ENCODE measurements around the gene IRF2.
"Not testable (repeated sequence)": the region's sequence is repeated elsewhere in the genome, so short reads cannot be mapped to it uniquely, and the experiment has no call there.

The IRF2 gene

DNA sequence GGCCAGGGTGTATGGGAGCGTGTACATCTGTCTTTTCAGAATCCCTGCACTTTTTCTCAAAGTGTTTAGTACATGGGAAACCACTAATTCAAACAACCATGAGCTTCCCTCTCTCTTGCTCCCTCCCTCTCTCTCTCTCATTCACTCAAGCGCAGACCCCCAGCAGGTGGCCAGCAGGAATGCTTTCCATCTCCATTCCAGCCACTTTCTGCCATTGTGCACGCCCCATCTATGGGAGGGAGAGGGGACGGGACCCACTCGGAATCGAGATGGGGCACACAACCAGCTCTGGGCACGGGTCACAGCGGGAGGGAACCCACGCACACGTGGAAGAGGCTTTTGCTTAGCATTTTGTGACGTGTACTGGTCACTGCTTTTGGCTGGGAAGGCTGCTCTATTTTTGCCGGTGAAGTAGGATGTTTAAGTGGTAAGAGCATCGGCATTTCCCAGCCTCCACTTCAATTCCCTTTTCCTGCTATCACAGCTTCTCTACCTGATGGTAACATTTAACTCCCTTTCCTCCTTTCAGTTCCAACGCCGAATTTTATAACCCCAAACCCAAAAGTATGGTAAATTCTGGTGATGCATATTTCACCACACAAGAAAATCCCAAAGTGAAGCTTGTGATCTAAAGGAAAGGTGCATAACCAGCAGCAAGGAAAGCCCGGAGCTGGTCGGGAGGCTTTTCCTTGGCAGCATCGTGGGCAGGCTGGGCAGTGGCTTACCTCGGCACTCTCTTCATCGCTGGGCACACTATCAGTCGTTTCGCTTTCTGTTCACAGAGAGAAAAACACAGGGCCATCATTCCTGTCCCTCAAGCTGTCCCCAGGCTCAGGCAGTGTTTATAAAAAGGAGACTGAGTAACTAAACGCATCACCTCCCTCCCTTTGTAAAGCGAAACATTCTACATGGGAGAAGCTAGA, 84.1 kb downstream of the IRF2 start:
- DNase-seq (ENCODE audit: low read depth), result no peak

DNA sequence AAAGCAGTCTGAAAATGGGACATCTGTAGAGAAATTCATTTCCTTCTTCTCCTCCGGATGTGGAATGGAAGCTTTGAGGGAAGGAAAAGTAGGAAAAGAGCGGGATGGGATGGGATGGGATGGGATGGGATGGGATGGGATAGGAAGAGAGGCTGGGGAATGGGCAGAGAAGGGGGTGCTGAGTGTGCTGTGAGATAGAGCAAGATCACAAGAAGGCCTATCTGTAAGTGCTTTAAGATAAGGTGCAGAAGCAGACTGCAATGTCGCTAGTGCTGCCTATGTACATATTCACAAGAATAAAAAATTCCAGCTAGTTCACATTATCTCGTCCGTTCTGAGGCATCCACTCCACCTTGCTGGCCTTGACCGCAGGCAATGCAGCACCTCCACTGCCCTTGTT, 86.2 kb downstream of the IRF2 start:
- no peak for DNase-seq (ENCODE audit: low read depth)

DNA sequence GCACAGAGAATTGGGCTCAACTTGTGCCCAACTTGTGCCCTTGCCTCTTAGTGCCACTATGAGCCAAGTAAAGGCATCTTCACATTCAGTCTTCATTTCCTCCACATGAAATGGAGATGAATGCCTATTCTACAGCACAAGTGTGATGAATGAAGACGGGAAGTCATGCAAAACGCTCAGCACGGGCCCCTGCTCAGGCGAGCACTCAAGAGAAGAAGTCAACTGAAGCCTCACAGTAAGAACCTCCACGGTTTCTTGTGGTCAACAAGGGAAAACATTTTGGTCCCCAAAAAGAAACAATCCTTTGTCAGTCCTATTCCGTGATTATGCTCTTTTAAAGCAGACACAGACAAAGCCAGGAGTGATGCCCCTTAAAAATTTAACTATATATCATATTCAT, 87.0 kb downstream of the IRF2 start:
- no peak for DNase-seq (ENCODE audit: low read depth)

DNA sequence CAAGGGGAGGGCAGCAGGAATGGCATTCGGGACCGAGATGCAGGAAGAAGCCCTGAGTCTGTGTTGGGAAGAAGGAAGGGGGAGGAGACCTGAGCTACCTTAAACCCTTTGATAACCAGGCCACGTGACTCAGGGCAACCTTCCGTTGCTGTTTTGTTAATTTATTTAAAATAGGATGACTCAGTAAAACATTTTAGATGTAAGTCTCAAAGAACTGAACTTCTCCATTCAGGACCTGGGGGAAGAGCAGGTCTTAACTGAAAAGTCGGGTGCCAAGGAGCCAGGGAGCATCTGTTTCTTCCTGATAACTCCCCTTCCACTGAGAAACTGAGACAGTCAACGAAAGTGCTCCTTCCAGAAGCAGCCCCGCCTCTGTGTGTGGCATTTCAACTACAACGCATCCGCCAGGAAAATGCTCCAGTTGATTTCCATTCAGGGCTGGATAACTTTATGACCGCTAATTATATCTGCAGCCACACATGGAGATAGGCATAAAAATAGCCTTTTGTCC, 88.0 kb downstream of the IRF2 start:
- DNase-seq (ENCODE audit: low read depth), result no peak

DNA sequence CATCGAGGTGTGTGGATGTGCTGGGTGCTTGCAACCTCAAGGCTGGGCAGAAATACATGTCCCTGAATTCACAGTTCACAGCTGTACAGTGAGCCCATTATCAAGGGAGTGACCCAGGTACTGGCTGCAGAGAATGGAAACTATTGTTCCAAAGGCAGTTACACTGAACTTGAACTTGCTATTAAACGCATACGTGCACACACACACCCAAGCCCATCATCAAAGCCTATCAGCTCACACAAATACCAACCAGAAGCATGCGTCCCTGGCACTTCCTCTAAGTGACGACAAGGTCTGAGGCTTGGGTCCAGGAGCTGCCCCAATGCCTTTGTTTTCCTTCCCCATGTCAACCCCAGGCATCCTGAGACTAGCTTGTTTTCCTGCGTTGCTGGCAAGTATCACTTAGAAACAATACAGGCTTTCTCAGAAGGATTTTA, 88.6 kb downstream of the IRF2 start:
- DNase-seq (ENCODE audit: low read depth), result no peak

DNA sequence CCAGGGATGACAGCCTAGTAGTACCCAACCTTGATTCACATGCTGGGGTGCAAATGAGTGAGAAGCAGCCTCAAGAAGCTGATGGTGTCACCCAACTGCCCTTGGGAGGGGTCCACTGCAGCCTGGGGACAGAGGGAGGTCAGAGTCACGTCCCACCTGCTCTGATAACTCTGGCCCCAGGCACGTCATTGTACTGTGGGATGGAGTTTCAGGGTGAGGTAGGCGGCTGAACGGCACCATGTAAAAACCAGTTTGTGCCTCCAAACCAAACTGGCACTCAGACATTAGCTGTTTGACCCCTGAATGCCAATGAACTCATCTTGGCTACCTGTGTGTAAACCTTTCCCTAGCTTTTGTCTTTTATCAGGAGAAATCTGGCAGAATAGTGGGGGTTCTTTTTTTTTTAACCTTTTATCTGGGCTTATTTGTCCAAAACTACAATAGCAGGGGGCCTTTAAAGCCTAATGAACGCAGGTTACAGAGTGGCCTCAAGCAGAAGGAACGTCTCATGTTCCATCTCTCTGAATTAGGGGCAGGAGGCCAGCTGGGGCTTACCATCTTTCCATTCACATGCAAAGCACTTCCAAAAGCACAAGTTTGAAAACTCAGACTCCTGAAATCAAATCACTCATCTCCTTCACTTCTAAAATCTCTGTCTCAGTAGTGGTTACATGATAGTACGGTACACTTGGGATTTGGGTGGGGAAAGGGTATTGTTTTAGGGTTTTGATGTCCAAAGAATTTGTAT, 89.4 kb downstream of the IRF2 start:
- no peak for DNase-seq (ENCODE audit: low read depth)

DNA sequence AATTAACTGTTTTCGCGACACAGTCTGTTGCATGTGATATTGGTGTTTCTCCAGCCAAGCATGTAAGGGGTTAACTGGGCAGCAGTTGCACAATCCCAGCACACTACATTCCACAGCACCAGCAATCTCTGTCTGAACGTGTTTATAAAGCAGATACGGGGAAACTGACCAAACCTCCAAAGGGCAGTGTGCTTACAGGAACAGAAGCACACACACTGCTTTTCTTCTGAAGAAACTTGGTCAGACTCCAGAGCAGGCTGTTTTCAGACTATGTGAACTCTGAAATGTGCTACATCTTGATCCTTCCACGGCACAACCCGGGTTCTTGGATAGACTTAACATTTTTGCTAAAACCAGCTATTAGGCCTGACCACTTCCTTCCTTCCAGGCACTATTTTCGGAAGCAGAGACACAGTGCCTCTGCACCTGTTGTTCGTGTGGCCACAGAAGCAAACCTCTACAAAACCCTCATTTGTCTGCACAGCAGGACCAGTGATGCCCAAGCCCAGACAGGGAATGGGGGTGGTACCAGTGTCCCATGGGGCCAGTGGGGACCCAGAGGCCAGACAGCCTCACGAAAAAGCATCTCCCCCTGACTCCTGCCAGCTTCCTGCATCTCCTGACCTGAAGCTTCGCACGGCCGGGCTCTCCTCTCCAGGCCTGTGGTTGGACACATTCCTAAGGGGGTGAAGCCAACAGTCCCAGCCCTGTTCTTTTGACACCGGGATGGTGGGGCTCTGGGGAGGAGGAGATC, 90.1 kb downstream of the IRF2 start:
- no peak for DNase-seq (ENCODE audit: low read depth)

DNA sequence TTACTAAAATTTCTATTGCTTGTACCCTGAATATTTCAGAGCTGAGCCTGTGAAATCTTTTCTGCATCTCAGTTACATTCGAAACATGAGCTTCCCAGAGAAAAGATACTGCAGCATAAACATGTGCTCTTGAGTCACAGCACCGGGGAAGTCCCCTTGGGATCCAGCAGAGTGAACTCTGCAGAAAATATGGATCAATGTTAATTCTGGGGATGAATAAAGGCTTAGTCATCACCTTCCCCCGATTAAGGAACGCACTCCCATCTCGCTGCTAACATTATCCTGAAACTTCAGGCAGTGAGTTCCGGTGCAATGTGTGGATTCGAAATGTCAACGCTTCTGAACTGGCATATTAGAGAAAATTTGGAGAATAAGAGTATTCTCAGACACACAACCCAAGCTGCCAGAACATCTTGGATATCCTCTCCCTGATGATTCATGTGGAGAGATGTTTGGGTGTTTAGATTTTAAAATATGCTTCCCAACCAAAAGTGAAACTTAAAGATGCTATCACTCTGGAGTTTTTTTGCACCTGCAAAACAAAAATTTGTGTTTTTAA, 90.8 kb downstream of the IRF2 start:
- no peak for DNase-seq (ENCODE audit: low read depth)

DNA sequence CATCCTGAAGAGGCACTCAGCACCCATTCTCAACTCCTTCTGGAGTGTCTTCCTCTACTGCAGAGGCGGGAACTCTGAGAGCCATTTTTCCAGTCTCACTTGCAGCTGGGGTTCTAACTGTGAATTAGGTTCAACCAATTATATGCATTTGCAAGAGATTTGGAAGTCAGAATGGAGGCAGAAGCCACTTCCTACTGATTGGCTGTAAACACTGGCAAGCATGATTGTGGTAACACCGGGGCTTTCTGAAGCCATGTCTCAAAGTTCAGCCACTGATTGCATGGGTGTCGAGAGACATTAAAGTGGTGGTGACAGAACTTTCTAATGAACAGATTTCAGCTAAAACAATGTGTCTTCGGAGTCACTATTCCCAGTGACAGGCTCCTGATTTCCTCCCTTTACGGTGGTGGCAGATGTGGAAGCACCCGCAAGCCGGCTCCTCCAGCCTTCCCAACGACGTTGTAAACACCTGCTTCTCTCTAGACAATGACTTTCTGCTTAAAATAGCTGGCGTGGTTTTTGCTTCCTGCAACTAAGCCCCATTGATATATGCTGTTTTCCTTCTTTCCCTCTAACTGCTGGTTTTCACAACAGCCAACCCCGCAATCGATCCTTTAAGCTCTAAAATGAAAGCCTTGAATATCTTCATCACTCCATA, 92.0 kb downstream of the IRF2 start:
- DNase-seq (ENCODE audit: low read depth), result no peak

DNA sequence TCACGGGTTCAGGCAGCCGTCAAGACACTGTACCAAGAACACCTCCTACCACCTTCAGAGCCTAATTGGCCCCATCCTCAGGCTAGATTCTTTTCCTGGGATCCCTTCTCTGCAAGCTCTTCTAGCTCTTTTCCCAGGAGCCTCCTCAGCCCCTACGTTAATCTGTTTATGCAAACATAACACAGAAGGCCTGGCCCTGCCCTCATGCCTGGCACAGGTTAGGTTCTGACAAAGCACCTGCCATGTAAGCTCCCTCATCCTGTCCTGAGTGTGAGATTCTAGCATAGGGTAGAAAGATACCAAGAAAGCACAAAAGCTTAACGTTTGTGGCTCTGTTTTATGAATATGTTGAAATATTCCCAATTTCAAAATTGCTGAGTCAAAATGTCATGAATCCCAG, 93.6 kb downstream of the IRF2 start:
- DNase-seq (ENCODE audit: low read depth), result no peak

DNA sequence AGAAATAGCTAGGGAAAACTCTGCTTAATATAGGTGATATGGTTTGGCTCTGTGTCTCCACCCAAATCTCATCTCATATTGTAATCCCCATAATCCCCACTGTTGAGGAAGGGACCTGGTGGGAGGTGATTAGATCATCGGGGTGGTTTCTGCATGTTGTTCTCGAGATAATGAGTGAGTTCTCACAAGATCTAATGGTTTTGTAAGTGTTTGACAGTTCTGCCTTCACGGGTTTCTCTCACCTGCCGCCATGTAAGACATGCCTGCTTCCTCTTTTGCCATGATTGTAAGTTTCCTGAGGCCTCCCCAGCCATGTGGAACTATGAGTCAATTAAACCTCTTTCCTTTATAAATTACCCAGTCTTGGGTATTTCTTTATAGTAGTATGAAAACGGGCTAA, 94.1 kb downstream of the IRF2 start:
- not testable (repeated sequence) for DNase-seq (ENCODE audit: low read depth)

DNA sequence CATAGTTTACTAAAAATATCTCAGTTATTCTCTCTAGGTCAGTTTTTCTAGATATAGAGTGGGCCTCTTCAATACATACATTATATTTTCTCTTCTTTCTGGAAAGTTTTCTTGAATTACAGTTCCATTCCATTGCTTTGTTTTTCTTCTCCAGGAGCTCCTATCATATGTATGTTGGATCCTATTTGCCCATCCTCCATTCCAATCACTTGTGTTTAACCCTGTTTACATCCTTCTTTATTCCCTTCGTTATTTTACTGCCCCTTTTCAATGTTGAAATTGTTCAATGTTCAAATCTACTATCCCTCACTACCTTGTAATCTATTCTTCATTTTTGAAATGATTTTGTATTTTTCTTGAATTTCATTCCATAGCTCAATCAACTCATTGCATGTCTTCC, 97.4 kb downstream of the IRF2 start:
- no peak for DNase-seq (ENCODE audit: low read depth)

DNA sequence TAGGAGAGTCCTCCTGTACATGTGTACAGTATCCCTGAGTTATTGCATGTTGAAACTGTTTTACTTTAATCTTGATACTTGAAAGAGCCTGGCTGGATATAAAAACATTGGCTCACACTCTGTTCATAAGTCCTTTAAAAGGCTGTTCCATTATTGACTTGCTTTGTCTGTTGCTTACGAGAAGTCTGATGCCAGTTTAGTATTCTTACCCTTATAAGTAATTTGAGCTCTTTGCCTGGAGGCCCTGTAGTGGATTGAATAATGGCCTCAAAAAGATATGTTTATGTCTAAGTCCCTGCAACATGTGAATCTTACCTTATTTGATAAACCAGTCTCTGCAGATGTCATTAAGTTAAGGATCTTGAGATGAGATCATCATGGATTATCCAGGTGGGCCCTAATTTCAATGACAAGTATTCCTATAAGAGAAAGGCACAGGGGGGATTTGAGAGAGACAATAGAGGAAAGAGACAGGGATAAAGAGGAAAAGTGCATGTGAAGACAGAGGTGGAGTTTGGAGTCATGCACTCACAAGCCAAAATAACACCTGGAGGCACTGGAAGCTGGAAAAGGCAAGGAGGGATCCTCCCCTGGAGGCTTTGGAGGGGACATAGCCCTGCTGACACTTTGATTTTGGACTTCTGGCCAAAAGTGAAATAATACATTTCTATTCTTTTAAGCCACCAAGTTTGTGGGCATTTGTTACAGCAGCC, 98.1 kb downstream of the IRF2 start:
- DNase-seq (ENCODE audit: low read depth), result no peak

DNA sequence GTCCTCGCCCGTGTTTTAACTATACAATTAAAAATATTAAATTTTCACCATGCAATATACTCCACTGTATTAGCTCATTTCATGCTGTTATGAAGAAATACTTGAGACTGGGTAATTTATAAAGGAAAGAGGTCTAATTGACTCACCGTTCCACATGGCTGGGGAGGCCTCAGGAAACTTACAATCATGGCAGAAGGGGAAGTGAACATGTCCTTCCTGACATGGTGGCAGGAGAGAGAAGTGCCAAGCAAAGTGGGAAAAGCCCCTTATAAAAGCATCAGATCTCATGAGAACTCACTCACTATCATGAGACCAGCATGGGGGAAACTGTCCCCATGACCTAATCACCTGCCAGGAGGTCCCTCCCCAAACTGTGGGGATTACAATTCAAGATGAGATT, 98.7 kb downstream of the IRF2 start:
- not testable (repeated sequence) for DNase-seq (ENCODE audit: low read depth)

DNA sequence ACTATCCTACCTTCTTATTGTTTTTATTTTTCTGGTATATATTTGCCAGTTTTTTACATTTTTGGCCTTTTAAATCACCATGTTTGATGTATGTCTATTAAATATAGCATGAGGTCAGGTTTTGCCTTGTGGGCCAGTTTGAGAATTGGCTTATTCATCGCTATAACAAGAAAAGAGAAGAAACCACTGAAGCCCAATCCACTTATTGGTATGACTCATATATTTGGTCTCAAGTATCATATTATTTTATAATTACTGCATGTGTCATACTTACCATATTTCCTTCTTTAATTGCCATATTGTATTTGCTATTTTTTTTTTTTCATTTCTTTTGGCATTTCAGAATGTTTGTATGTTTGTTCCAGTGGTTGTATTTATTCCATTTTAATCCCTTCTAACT, 99.3 kb downstream of the IRF2 start:
- DNase-seq (ENCODE audit: low read depth), result no peak

DNA sequence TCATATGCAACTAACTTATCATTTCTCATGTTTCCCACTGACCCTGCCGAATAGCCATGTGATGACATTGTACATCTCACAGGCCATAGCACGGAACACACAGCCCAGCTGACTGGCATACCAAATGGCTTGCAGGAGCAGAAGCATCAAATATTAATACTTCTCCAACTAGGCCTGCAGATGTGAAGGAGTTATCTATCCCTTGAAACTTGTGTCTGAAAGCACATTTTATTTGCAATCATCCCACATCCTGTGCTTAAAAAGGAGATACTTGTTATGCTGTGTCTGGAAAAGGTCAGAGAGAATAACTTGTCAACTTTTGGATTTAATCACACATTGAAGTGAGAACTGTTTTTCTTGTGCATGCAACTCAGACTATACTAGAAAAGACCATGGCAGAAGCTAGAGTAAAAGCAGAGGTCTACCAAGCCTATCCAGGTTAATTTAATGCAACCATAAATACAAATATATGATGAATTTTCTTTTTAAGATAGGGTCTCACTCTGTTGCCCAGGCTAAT, 100.4 kb downstream of the IRF2 start:
- no peak for DNase-seq (ENCODE audit: low read depth)

DNA sequence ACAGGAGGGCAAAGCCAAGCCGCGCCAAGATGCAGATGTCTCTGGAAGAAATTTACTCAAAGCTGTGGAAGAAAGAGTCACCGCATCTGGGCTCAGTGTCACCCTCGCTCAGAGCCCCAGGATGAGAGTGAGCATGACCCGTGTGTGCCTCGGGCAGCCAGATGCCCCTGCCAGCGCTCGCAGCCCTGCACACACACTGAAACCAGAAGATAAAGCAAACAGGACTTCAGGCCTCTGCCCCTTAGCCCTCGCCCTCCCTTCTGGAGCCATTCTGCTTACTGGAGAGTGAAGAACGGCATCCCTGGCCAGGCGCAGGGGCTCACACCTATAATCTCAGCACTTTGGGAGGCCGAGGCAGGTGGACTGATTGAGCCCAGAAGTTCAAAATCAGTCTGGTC, 103.0 kb downstream of the IRF2 start:
- DNase-seq (ENCODE audit: low read depth), result no peak

DNA sequence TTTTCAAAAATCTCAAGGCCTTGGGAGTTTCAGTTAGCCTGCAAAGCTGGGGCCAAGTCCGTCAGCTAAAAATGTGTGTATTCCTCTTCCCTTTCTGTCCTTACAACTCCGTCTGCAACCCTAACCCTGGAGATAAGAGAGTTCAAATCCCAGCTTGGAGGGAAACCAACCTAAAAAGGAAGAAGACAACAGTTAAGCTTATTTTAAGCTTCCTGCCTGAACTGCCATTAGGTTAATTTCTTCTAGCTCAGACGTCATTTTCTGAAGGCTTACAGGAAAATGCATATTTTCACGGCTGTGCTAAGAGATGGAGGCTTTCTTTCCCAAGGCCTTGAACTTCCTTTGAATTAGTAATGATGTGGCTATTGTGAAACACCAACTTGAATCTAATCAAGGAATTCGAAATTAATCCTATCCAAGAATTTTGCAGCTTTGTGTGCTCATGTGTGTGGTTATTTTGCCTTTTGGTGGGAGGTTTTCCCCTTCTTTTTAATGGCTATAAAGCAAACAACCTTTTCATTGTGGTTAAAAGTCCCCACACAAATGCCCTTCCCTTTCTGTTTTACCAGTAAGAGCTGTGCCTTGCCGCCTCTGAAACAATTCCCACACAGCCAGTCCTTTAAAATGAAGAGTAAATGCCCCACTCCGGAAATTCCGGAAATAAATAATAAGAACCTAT, 103.5 kb downstream of the IRF2 start:
- DNase-seq (ENCODE audit: low read depth), result no peak

DNA sequence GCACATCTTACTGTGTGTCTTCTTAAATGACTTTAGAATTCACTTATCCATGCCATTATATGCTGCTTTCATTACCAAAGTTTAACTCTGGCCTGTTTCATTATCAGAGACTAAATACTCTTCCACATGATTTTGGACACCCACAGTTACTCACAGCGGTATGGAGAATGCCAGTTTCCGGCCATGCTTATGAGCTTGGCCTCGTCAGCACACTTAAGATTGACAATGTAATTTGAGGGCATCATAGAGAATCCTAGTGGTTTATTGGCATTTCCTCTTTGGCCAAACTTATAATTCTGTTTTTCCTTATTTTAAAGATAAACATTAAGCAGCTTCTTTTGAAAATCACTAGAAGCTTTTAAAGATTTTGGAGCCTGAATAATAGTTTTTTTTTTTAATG, 104.5 kb downstream of the IRF2 start:
- DNase-seq (ENCODE audit: low read depth), result no peak

DNA sequence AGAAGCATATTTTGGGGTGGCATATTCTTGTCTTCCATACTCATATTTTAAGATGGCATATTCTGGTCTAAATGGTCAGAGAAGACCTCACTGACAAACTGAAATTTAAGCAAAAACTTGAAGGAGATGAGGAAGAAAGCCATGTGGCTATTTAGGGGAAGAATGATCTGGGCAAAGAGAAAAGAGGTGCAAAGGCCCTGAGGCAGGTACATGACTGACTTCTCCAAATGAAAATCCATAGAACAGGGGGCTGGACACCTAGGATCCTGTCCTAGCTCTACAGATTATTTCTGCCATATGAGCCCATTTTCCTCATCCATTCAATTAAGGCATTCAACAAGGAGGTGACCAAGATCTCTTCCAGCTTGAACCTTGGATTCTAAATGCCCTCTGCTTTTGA, 105.6 kb downstream of the IRF2 start:
- no peak for DNase-seq (ENCODE audit: low read depth)

Data from activated T-cell treated with anti-CD3 and anti-CD28 coated beads for 1 hour (primary cell).